Measurements from ENCODE around the gene PPFIBP2.

PPFIBP2 gene

DNA sequence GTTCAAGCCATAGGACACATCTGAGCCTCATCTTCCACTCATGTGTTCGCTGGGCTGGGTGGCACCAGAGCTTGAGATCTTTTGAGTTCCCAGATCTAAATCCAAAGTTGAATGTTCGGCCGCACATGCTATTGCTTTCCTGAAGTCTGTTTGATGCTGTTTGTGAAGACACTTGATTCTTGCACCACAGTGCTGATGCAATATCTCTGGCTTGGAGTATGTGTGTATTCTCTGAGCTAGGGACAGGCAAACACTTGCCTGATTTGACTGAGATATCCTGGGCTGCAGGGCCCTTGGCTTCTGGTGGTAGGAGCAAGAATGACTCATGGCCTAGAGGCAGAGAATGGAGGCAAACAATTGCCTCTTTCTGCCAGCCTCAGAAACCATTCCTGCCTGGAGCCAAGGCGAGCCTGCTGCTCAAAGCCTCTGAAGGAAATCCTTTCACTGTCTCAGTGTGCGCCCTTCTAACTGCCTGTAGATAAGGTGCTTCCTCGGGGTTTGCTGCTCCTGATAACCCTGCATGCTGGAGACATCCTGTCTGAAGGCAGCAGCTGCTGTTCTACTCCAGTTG is 86.5 kb downstream of the PPFIBP2 start:
- Histone ChIP-seq H2AFZ (ENCODE audit: low read length) (no peak overlapping the region), H3K9me2 (replicated peaks; ENCODE audit: insufficient read depth, low read length) (no peaks in the 10 kb centered on the region), H3K9me3 (replicated peaks; ENCODE audit: insufficient read depth, low read length) (no peaks in the 10 kb centered on the region), H3K4me3 (ENCODE audit: low read length) (no peak overlapping the region), H4K20me1 (ENCODE audit: insufficient read depth, low read length) (no peaks in the 10 kb centered on the region), H3K4me2 (ENCODE audit: low read depth, low read length) (no peak overlapping the region), H3F3A (ENCODE audit: insufficient read depth, low read length) (no peaks in the 10 kb centered on the region), H3K9ac (ENCODE audit: low read length) (no peak overlapping the region), H3K4me1 (ENCODE audit: low read length) (no peaks in the 10 kb centered on the region), H3K27ac (ENCODE audit: low read length) (no peak overlapping the region), H3K27me3 (replicated peaks; ENCODE audit: insufficient read depth, low read length) (no peaks in the 10 kb centered on the region), H3K79me2 (ENCODE audit: low read length) (no peaks in the 10 kb centered on the region), H3K36me3 (replicated peaks; ENCODE audit: insufficient read depth, low read length) (no peaks in the 10 kb centered on the region)
- TF ChIP-seq, protein P1, sequence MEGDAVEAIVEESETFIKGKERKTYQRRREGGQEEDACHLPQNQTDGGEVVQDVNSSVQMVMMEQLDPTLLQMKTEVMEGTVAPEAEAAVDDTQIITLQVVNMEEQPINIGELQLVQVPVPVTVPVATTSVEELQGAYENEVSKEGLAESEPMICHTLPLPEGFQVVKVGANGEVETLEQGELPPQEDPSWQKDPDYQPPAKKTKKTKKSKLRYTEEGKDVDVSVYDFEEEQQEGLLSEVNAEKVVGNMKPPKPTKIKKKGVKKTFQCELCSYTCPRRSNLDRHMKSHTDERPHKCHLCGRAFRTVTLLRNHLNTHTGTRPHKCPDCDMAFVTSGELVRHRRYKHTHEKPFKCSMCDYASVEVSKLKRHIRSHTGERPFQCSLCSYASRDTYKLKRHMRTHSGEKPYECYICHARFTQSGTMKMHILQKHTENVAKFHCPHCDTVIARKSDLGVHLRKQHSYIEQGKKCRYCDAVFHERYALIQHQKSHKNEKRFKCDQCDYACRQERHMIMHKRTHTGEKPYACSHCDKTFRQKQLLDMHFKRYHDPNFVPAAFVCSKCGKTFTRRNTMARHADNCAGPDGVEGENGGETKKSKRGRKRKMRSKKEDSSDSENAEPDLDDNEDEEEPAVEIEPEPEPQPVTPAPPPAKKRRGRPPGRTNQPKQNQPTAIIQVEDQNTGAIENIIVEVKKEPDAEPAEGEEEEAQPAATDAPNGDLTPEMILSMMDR (IDR thresholded peaks at IDR 0.05; ENCODE audit: low read length): no peak
- TF ChIP-seq EZH2 (optimal IDR thresholded peaks at IDR 0.05; ENCODE audit: low read depth, low read length) (no peak), EZH2phosphoT487 (IDR thresholded peaks at IDR 0.05; ENCODE audit: low read length) (no peak)
- no peak for DNase-seq

DNA sequence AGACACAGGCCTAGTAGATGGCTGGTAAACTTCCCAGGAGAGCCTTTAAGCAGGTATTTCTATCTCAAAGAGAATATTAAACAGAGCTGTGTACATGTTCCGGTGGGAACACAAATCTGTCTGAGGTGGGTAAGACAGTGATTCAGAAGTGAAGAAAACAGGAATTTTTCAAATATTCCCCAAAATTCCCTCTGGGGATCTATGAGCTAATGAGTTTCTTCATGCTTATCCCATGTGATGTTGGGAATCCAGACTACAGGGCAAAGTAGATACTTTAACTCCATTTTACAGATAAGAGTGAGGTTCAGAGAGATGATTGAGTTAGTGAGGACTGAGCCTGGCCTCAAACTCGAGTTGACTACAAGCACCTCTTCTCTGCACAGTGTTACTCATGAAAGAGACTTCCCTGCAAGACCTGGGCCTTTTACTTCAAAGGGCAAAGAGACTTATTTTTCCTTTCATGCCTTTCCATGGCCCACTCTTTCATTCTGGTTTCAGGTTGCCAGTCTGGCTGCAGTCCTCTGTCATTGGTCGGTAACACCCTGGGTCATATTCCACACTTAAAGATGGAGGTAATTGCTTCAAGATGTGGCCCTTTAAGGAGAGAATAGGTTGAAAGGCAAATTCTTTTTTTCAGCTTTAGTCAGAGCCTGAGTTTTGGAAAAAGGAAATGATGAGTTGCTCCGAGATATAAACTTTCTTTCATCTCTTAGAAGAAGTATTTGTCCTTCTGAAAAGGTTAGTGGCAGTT is 89.4 kb downstream of the PPFIBP2 start:
- no peak overlapping the region for H3K9ac ChIP-seq (ENCODE audit: low read length)
- H3K4me3 ChIP-seq (ENCODE audit: low read length): no peak overlapping the region
- H3K36me3 ChIP-seq (replicated peaks; ENCODE audit: insufficient read depth, low read length): no peaks in the 10 kb centered on the region
- no peaks in the 10 kb centered on the region for H3K4me1 ChIP-seq (ENCODE audit: low read length)
- no peaks in the 10 kb centered on the region for H3K9me2 ChIP-seq (replicated peaks; ENCODE audit: insufficient read depth, low read length)
- DNase-seq: no peak
- H2AFZ ChIP-seq (ENCODE audit: low read length): no peak overlapping the region
- no peak overlapping the region for H3K4me2 ChIP-seq (ENCODE audit: low read depth, low read length)
- no peaks in the 10 kb centered on the region for H3K9me3 ChIP-seq (replicated peaks; ENCODE audit: insufficient read depth, low read length)
- H4K20me1 ChIP-seq (ENCODE audit: insufficient read depth, low read length): no peaks in the 10 kb centered on the region
- H3F3A ChIP-seq (ENCODE audit: insufficient read depth, low read length): no peaks in the 10 kb centered on the region
- no peaks in the 10 kb centered on the region for H3K79me2 ChIP-seq (ENCODE audit: low read length)
- no peak overlapping the region for H3K27ac ChIP-seq (ENCODE audit: low read length)
- no peaks in the 10 kb centered on the region for H3K27me3 ChIP-seq (replicated peaks; ENCODE audit: insufficient read depth, low read length)
- TF ChIP-seq EZH2phosphoT487 (IDR thresholded peaks at IDR 0.05; ENCODE audit: low read length): no peak
- TF ChIP-seq EZH2 (optimal IDR thresholded peaks at IDR 0.05; ENCODE audit: low read depth, low read length): no peak
- TF ChIP-seq, protein P1 (IDR thresholded peaks at IDR 0.05; ENCODE audit: low read length): no peak

DNA sequence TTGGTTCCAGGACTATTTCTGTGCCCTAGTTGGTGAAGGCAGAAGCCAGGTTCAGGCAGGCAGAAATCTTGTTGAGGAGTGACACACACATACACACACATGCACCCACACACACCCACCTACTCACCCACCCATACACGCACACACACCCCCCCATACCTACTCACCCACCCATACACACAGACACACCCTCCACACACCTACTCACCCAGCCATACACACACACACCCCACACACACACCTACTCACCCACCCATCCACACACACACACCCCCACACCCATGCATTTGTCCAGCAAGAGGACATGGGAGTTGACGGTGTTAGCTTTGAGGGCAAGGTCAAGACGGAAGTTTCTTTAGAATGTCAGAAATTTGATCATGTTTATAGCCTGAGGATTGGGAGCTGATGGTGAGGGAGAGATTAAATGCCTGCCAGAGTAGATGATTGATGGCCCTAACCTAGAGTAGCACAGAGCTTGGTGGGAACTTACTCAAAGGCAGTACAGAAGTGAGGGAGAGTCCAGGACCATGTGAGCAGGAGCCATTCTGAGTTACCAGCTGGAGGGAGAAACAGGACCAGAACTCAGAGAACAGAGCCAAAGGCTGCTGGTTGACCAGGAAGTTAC is 90.6 kb downstream of the PPFIBP2 start:
- Histone ChIP-seq H3K27me3 (replicated peaks; ENCODE audit: insufficient read depth, low read length) (no peaks in the 10 kb centered on the region), H3K79me2 (ENCODE audit: low read length) (no peaks in the 10 kb centered on the region), H3K4me3 (ENCODE audit: low read length) (no peak overlapping the region), H3K36me3 (replicated peaks; ENCODE audit: insufficient read depth, low read length) (no peaks in the 10 kb centered on the region), H2AFZ (ENCODE audit: low read length) (no peak overlapping the region), H3K4me2 (ENCODE audit: low read depth, low read length) (no peak overlapping the region), H3K9ac (ENCODE audit: low read length) (no peak overlapping the region), H4K20me1 (ENCODE audit: insufficient read depth, low read length) (no peaks in the 10 kb centered on the region), H3K4me1 (ENCODE audit: low read length) (no peaks in the 10 kb centered on the region), H3K9me3 (replicated peaks; ENCODE audit: insufficient read depth, low read length) (no peaks in the 10 kb centered on the region), H3F3A (ENCODE audit: insufficient read depth, low read length) (no peaks in the 10 kb centered on the region), H3K27ac (ENCODE audit: low read length) (no peak overlapping the region), H3K9me2 (replicated peaks; ENCODE audit: insufficient read depth, low read length) (no peaks in the 10 kb centered on the region)
- DNase-seq: no peak
- TF ChIP-seq EZH2 (optimal IDR thresholded peaks at IDR 0.05; ENCODE audit: low read depth, low read length) (no peak), EZH2phosphoT487 (IDR thresholded peaks at IDR 0.05; ENCODE audit: low read length) (no peak)
- TF ChIP-seq, protein P1 (IDR thresholded peaks at IDR 0.05; ENCODE audit: low read length): no peak
